ENCODE measurements around the gene SPATA32. TPM values are rescaled to one million over a fixed set of nuclear protein-coding genes. Genes with fewer than 3 reads are reported as not detected.

The SPATA32 gene
- total RNA-seq, 1 experiment from 2014 or later = 0.15 TPM

GRCh38 chr17:45227101-45227925 lies 34.6 kb downstream of the SPATA32 start:
- Histone ChIP-seq H3K4me1 (ENCODE audit: control insufficient read depth in 1 of 2, insufficient read depth in 2 of 2, low read length in 2 of 2) (peaks cover 33 to 89% of the 10 kb centered on the region in 2 experiments), H3K9me3 (ENCODE audit: control insufficient read depth in 1 of 2, insufficient read depth in 1 of 2, low read depth in 1 of 2, low read length in 2 of 2) (no peaks in the 10 kb centered on the region), H3K27ac (ENCODE audit: low read depth, low read length) (no peak overlapping the region; the same call in 1 of the 2 replicates), H3K36me3 (ENCODE audit: control insufficient read depth in 1 of 2, insufficient read depth in 2 of 2, low read length in 2 of 2) (no peaks in the 10 kb centered on the region), H3K4me2 (ENCODE audit: low read length) (peak overlapping the region; percentile 35), H3K9ac (ENCODE audit: low read length) (no peak overlapping the region), H3K4me3 (replicated peaks in 1 of 2; ENCODE audit: low read depth in 1 of 2, low read length in 2 of 2) (no peak overlapping the region), H2AFZ (ENCODE audit: low read depth, low read length, poor library complexity, severe bottlenecking) (no peak overlapping the region), H3K9me2 (ENCODE audit: insufficient read depth) (no peaks in the 10 kb centered on the region), H4K20me1 (ENCODE audit: insufficient read depth) (no peaks in the 10 kb centered on the region), H3K79me2 (ENCODE audit: insufficient read depth, low read length) (no peaks in the 10 kb centered on the region), H3K27me3 (ENCODE audit: insufficient read depth, low read length) (no peaks in the 10 kb centered on the region)
- BruUV-seq (replicated peaks) = no TSS peak
- intact Hi-C loops (cut with micrococcal nuclease) = no loop called here
- CTCF ChIA-PET = interaction anchor here (0.8 kb wide), 1 partner anchor 9 kb away, joined by 3 read pairs; no protein-coding TSS in a partner anchor
- TF ChIP-seq SRF (IDR thresholded peaks at IDR 0.05; ENCODE audit: low read depth) = no peak
- TF ChIP-seq ZBTB33 (IDR thresholded peaks at IDR 0.05; ENCODE audit: extremely low read depth, insufficient replicate concordance, low read length) = no peak
- no peak for TF ChIP-seq JUND (IDR thresholded peaks at IDR 0.05)
- no peak for TF ChIP-seq EZH2phosphoT487 (IDR thresholded peaks at IDR 0.05; ENCODE audit: borderline replicate concordance)
- TF ChIP-seq REST (IDR thresholded peaks at IDR 0.05; ENCODE audit: low read depth) = no peak
- no peak for TF ChIP-seq ZNF274 (IDR thresholded peaks at IDR 0.05; ENCODE audit: low read depth, low read length)
- no peak for TF ChIP-seq POLR2A (IDR thresholded peaks at IDR 0.05; ENCODE audit: borderline replicate concordance, extremely low read depth, insufficient read depth, insufficient read length)
- TF ChIP-seq YY1 (IDR thresholded peaks at IDR 0.05; ENCODE audit: extremely low read depth, insufficient replicate concordance, low read depth, low read length) = no peak
- no peak for TF ChIP-seq CTCF (IDR thresholded peaks at IDR 0.05 in 2 of 3, conservative IDR thresholded peaks at IDR 0.05 in 1 of 3; ENCODE audit: borderline replicate concordance in 1 of 3, insufficient read depth in 1 of 3, low read depth in 2 of 3, low read length in 2 of 3)
- TF ChIP-seq ATF3 (IDR thresholded peaks at IDR 0.05) = no peak
- TF ChIP-seq POLR2AphosphoS5 (IDR thresholded peaks at IDR 0.05; ENCODE audit: low read depth, low read length) = no peak
- no peak for DNase-seq (ENCODE audit: low read depth, low spot score)
- POLR2A ChIA-PET = no interaction called here
- no peak for ATAC-seq
- RAD21 ChIA-PET (ENCODE audit: low non-redundant PET in 1 of 2, low total read pairs in 2 of 2, uncharacterized antibody in 2 of 2, unreplicated experiment in 2 of 2) = interaction anchor here in 1 of 2 experiments (1.3 kb wide), 1 partner anchor 9 kb away, joined by 3 read pairs; no protein-coding TSS in a partner anchor

All from HCT116 (cell line).